ENCODE data around the gene CSF3R.

Gene CSF3R

GRCh38 chr1:36471830-36472641 is 10.7 kb downstream of the CSF3R start:
- Histone ChIP-seq H3K4me2 (no peak overlapping the region), H3K27ac (no peak overlapping the region), H3K9ac (no peak overlapping the region), H3K36me3 (ENCODE audit: insufficient read depth) (no peaks in the 10 kb centered on the region), H2AFZ (ENCODE audit: low read depth) (no peak overlapping the region), H4K20me1 (ENCODE audit: insufficient read depth) (no peaks in the 10 kb centered on the region), H3K4me3 (IDR thresholded peaks at IDR 0.05; ENCODE audit: insufficient read depth, low read depth, low read length) (no peak overlapping the region), H3K4me1 (ENCODE audit: low read depth, poor library complexity, severe bottlenecking) (peaks cover 23% of the 10 kb centered on the region), H3K79me2 (ENCODE audit: insufficient read depth, low read depth) (no peaks in the 10 kb centered on the region), H3K27me3 (ENCODE audit: insufficient read depth, low read depth) (no peaks in the 10 kb centered on the region)
- TF ChIP-seq CTCF (conservative IDR thresholded peaks at IDR 0.05; ENCODE audit: low read depth, low read length): no peak

- H3K79me2 ChIP-seq (ENCODE audit: insufficient read depth, low read depth): no peaks in the 10 kb centered on the region
- H3K4me2 ChIP-seq: no peak overlapping the region
- no peak for TF ChIP-seq CTCF (conservative IDR thresholded peaks at IDR 0.05; ENCODE audit: low read depth, low read length)
- no peaks in the 10 kb centered on the region for H3K27me3 ChIP-seq (ENCODE audit: insufficient read depth, low read depth)
- no peak overlapping the region for H3K4me3 ChIP-seq (IDR thresholded peaks at IDR 0.05; ENCODE audit: insufficient read depth, low read depth, low read length)
- no peaks in the 10 kb centered on the region for H3K36me3 ChIP-seq (ENCODE audit: insufficient read depth)
- no peak overlapping the region for H3K27ac ChIP-seq
- no peaks in the 10 kb centered on the region for H4K20me1 ChIP-seq (ENCODE audit: insufficient read depth)
- H2AFZ ChIP-seq (ENCODE audit: low read depth): no peak overlapping the region
- H3K9ac ChIP-seq: no peak overlapping the region
- H3K4me1 ChIP-seq (ENCODE audit: low read depth, poor library complexity, severe bottlenecking): peaks cover 18% of the 10 kb centered on the region
These were observed 13.6 kb downstream of the CSF3R start for GRCh38 chr1:36469163-36469562.

- H3K4me3 ChIP-seq (IDR thresholded peaks at IDR 0.05; ENCODE audit: insufficient read depth, low read depth, low read length): no peak overlapping the region
- H2AFZ ChIP-seq (ENCODE audit: low read depth): no peak overlapping the region
- peaks cover 12% of the 10 kb centered on the region for H3K4me1 ChIP-seq (ENCODE audit: low read depth, poor library complexity, severe bottlenecking)
- H3K9ac ChIP-seq: no peak overlapping the region
- H3K79me2 ChIP-seq (ENCODE audit: insufficient read depth, low read depth): peaks cover 8% of the 10 kb centered on the region
- H3K27me3 ChIP-seq (ENCODE audit: insufficient read depth, low read depth): no peaks in the 10 kb centered on the region
- no peaks in the 10 kb centered on the region for H3K36me3 ChIP-seq (ENCODE audit: insufficient read depth)
- no peak overlapping the region for H3K4me2 ChIP-seq
- H4K20me1 ChIP-seq (ENCODE audit: insufficient read depth): no peaks in the 10 kb centered on the region
- TF ChIP-seq CTCF (conservative IDR thresholded peaks at IDR 0.05; ENCODE audit: low read depth, low read length): no peak
- H3K27ac ChIP-seq: no peak overlapping the region
These were observed 14.8 kb downstream of the CSF3R start for GRCh38 chr1:36467700-36468455.

GRCh38 chr1:36467027-36467410 is 15.7 kb downstream of the CSF3R start:
- Histone ChIP-seq H4K20me1 (ENCODE audit: insufficient read depth) (no peaks in the 10 kb centered on the region), H2AFZ (ENCODE audit: low read depth) (no peak overlapping the region), H3K27ac (no peak overlapping the region), H3K4me1 (ENCODE audit: low read depth, poor library complexity, severe bottlenecking) (peaks cover 17% of the 10 kb centered on the region), H3K36me3 (ENCODE audit: insufficient read depth) (no peaks in the 10 kb centered on the region), H3K9ac (no peak overlapping the region), H3K79me2 (ENCODE audit: insufficient read depth, low read depth) (peaks cover 8% of the 10 kb centered on the region), H3K4me2 (no peak overlapping the region), H3K27me3 (ENCODE audit: insufficient read depth, low read depth) (no peaks in the 10 kb centered on the region), H3K4me3 (IDR thresholded peaks at IDR 0.05; ENCODE audit: insufficient read depth, low read depth, low read length) (no peak overlapping the region)
- TF ChIP-seq CTCF (conservative IDR thresholded peaks at IDR 0.05; ENCODE audit: low read depth, low read length): no peak
